GM21528 (cell line): ENCODE data around the gene DDX19B.
A peak's percentile ranks its signal among the peaks of the same experiment; 100 is the strongest.
"Not testable (repeated sequence)": the region's sequence is repeated elsewhere in the genome, so short reads cannot be mapped to it uniquely, and the experiment has no call there.

Source experiments
- ATAC-seq: cut with Tn5 transposase; IDR thresholded peaks from one replicate; pipeline ENCODE4 v1.9.1; 2021; ENCODE audit warnings: mild to moderate bottlenecking, moderate library complexity; ENCODE audit not compliant: unreplicated experiment, low FRiP score

The DDX19B gene

DNA sequence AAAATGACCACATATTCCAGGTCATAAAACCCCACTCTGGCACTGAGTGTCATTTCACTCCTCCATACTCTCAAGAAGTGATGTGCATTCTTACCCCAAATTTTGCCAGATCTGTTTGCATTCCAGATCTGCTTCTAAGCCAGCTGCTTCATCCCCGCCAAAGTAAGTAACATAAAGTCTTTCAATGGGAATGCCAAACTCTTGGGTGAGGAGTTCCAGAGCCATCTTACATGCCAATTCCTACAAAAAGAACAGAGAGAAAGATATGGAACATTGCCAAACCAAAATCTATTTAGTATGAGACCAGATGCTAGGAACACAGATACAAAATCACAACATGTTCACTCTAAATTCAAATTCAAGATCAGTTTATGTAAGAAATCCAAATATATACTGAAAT lies 22.6 kb upstream of the DDX19B start:
- no peak for ATAC-seq

DNA sequence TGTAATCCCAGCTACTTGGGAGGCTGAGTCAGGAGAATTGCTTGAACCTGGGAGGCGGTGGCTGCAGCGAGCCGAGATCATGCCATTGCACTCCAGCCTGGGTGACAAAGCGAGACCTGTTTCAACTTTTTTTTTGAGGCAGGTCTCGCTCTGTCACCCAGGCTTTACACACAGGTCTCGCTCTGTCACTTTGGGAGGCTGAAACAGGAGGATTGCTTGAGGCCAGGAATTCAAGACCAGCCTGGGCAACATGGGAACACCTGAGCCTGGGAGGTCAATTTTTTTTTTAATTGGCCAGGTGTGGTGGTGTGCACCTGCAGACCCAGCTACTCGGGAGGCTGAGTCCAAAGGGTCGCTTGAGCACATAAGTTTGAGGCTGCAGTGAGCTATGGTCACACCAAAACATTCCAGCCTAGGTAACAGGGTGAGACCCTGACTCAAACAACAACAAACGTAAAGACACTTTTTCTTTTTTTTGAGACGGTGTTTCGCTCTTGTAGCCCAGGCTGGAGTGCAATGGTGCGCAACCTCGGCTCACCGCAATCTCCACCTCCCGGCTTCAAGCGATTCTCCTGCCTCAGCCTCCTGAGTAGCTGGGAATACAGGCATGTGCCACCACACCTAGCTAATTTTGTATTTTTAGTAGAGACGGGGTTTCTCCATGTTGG lies 11.5 kb upstream of the DDX19B start:
- not testable (repeated sequence) for ATAC-seq

DNA sequence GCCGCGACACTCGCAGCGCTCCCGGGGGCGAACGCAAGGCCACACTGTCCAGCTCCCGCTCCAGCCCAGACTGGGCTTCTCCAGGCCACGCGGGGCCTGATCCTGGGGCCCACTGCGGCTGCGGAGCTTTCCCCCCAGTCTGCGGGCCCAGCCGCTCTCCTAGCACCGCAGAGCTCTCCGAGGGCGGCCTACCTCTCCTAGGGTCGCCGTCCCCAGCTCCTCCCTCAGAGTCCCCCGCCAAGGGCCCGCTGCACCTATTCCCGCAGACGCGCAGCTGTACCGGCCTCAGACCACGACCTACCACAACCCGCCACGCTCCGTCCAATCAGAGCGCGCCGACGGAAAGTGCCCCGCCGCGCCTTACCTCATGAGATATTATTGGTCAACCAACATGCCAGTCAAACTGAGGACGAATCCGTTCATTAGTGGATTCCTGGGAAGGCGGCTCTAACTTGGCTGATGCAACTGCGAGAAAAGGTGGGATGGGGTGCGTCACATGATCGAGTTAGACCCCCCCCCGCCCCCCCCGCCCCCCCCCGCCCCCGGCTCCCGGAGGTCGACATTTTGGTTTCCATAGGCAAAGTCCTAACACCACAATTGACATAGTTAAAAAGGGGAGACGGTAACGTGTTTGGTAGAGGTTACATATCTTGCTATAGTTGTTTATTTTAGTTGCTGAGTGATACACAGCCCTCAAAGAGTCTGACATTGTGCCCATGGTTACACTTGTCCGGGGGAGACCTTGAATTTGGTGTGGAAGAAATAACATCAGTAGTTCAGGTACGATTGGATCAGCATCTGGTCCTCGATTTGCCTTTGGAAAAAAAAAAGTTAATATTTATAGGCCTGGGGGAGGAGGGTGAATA lies 9.5 kb upstream of the DDX19B start, which contains the start of gene AARS1:
Gene AARS1, minus strand, starts transcription at position 278 of the 866 bp plus-strand sequence. CDS start 6,743 bp downstream, outside the sequence.
- peak; percentile 94 for ATAC-seq

DNA sequence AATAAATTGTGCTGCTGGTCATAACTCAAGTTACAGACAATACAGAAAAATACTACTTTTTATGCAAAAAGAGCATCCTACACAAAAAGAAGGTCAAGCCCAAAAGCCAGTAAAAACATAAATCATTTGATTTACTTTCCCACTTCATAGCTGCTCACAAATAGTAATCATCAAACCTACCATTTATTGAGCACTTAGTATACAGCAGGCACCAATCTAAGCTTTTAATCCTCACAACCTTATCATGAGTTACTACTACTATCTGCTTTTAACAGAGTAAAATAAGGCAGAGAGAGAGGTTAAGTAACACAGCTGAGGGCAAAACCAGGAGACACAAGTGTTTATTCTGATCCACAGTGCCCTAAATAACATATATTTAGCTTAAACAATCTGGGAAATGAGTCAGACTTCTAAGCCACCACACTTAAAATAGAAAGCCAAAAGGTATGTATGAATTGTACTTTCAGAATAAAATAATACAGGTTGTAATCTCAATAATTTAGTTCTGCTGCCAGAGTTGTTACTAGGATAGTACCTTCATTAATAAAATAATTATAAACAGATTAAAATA lies 8.0 kb upstream of the DDX19B start:
- ATAC-seq: no peak

DNA sequence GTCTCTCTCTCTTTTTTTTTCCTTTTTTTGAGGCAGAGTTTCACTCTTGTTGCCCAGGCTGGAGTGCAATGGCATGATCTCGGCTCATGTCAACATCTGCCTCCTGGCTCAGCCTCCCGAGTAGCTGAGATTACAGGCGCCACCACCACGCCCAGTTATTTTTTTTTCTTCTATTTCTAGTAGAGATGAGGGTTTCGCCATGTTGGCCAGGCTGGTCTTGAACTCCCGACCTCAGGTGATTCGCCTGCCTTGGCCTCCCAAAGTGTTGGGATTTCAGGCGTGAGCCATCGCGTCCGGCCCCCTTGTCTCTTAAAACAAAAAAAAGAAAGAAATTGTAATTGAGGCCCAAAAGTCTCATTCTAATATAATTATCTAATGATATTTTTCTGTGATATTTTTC lies 6.8 kb upstream of the DDX19B start:
- ATAC-seq: not testable (repeated sequence)

DNA sequence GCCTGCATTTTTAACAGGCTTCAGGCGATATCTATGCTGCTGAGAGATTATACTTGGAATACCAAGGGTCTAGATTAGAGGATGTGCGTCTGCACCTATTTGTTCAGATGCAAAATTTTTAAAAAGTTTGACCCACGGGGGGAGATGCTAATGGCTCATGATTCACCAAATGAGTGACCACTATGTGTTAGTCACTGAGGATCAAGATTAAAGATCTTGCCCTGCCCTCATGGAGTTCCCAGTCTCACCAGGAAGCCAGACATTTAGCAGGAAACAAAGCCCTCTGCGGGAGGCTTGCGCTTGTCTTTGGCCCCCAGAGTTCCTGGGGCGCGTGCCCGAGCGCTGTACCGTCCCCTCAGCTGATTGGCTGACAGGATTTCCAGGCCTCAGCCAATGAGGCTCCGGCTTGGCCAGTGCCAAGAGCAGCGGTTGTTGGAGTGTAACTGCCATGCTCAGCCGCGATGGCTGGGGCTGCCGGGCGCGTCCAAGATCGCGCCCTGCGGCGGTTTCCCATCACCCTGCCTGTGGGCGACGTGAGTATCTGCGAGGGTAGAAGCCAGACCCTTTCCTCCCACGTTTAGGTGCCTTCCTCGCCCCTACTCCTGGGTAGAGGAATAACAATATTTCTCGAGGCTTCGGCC lies 4.5 kb upstream of the DDX19B start:
- no peak for ATAC-seq

DNA sequence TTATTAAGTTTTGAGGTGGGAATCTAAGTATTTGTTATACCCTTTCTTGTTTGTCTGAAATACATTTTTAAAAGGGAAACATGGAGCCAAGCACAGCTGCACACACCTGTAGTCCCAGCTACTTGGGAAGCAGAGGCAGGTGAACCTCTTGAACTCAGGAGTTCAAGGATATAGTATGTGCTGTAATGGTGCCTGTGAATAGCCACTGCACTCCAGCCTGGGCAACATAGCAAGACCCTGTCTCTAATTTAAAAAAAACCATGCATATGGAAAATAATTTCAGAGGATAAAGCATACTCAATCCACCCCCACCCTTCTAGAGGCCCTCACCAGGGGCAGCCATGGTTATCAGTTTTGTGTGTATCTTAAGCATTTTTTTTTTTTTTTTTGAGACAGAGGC lies 3.4 kb upstream of the DDX19B start:
- no peak for ATAC-seq

DNA sequence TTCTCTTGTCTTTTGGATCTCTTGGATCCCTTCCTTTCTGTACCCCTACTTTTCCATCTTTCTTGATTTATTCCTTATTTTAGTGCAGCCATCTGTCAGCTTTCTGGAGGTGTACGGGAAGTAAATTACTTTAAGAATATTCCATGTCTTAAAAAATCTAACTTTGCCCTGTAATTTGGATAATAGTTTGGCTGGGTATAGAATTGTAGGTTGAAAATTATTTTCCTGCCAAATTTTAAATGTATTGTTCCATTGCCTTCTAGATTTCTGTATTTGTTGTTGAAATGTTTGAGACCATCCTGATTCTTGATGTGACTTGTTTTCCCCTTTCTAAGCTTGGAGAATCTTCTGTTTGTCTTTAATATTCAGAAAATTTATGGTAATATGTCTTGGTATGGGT lies 2.1 kb downstream of the DDX19B start:
- no peak for ATAC-seq

DNA sequence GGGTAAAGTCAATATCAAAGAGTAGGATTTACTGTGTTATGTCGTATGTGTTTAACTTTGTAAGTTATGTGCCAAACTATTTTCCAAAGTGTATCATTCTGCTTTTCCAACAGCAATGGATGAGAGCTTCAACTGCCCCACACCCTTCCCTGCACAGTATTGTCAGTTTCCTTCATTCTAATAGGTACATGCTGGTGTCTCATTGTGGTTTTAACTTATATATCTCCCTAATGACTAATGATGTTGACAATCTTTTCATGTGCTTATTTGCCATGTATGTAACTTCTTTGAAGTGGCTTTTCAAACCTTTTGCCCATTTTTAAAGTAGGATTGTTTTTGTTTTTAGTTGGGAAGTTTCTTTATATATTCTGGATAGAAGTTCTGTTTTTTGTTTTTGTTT lies 3.8 kb downstream of the DDX19B start:
- no peak for ATAC-seq

DNA sequence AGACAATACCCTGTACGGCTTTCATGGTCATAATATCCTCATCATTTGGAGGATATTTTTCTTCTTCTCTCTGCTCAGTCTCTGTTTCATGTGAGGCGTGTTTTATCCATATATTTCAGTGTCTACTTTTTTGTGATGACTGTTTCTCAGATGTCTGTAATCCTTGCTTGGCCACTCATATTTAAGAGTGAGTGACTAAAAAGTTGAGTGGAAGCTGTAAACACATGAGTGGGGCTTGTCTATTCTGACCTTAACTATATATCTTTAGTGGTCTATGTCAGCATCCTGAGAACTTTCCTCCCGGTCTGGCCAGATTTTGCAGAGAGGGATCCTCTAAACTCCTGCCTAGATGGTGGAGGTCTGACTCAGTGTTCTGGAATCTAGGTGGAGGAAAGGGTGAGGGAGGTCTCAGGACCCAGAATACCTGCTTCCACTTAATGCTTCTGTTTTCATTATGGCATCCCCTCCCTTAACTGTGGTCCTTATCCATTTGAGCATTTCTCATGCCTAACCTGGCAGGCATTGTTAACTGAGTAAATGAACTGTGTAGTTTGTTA lies 6.0 kb downstream of the DDX19B start:
- no peak for ATAC-seq

DNA sequence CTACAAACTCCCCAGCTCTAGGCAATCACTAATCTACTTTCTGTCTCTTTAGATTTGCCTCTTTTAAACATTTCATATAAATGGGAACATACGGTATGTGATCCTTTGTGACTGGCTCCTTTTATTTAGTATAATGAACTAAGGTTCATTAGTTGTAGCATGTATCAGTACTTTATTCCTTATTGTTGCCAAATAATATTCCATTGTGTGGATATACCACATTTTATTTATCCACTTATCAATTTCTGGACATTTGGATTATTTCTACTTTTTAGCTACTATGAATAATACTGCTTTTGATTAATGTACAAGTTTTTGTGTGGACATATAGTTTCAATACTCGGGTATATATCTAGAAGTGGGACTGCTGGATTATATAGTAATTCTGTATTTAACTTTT lies 7.9 kb downstream of the DDX19B start:
- ATAC-seq: no peak

DNA sequence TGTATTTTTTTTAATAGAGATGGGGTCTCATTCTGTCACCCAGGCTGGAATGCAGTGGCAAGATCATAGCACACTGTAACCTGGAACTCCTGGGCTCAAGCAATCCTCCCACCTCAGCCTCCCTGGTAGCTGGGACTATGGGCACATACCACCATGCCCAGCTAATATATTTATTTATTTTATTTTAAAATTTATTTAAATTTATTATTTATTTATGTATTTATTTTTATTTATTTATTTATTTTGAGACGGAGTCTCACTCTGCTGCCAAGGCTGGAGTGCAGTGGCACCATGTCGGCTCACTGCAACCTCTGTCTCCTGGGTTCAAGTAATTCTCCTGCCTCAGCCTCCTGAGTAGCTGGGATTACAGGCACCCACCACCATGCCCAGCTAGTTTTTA lies 8.7 kb downstream of the DDX19B start:
- ATAC-seq: not testable (repeated sequence)

DNA sequence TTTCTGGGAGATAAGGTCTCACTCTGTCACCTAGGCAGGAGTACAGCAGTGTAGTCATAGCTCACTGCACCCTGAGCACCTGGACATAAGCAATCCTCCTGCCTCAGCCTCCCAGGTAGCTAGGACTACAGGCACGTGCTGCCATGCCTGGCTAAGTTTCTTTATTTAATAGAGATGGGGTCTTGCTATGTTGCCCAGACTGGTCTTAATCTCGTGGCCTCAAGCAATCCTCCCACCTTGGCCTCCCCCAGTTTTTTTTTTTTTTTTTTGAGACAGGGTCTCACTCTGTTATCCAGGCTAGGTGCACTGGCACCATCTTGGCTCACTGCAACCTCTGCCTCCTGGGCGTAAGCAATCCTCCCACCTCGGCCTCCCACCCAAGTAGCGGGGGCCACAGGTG lies 21.1 kb downstream of the DDX19B start:
- no peak for ATAC-seq

DNA sequence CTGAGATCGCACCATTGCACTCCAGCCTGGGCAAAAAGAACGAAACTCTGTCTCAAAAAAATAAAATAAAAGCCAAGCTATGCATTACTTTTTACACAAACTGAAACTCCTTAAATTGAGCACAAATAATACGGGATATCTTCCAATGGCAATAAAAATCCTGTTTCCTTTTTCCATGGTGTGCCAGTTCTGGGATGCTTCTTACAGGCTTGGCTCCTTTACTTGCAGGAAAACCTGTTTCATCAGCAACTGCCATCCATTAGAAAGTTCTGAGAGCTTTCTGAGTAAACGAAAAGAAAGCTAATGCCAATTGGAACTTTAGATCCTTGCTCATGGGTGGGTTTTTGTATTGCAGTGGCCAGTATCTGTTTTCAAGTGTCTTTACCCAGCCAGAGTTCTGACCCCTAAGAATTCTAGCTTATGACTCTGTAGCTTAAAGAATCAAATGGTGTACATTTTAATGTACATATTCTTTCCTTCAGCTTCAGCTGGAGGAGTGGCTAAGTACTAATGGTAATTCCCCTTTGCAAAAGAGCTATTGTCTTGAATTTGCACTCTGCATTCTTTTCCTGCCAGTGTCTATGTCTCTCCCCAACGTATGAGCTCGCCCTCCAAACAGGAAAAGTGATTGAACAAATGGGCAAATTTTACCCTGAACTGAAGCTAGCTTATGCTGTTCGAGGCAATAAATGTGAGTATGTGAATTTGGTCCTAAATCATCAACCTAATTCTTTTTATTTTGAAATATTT lies 26.2 kb downstream of the DDX19B start:
- ATAC-seq: no peak

DNA sequence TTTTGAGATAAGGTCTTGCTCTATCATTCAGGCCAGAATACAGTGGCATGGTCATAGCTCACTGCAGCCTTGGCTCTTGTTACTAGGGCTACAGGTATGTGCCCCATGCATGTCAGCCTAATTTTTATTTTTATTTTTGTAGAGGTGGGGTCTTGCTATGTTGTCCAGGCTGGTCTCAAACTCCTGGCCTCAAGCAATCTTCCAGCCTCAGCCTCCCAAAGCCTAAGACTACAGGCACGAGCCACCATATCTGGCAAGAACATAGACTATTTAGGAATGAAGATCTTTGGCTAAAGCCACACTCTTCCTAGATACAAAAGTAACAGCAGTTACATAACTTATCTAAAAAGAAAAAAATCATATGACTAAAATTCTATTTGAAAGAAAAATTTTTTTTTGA lies 32.1 kb downstream of the DDX19B start:
- no peak for ATAC-seq

DNA sequence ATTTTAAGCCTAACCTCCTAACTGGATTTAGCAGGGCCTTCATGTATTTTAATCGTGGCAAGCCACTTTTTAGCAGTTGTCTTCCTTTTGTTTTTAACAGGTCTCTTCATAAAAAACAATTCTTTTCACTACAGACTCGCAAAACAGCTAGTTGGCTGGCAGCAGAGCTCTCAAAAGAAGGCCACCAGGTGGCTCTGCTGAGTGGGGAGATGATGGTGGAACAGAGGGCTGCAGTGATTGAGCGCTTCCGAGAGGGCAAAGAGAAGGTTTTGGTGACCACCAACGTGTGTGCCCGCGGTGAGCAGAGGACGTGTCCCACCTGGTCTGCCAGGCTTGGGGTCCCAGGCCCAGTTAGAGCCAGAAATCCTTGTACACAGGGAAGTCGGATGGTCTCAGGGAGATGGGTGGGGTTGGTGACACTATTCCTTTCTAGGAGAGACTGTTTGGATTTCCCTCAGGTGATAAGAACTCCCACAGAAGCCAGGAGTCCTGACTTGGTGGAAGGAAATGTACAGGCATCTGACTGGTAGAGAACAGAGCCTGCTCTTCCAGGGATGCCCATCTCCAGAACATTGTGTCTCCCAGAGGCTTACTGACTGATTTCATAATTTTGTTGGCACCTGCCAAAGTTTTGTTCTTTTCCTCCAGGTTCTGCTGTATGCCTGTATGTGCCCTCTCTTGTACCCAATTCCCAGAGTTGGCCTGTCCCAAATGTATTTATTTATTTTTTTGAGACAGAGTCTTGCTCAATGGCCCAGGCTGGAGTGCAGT lies 32.8 kb downstream of the DDX19B start:
- no peak for ATAC-seq

DNA sequence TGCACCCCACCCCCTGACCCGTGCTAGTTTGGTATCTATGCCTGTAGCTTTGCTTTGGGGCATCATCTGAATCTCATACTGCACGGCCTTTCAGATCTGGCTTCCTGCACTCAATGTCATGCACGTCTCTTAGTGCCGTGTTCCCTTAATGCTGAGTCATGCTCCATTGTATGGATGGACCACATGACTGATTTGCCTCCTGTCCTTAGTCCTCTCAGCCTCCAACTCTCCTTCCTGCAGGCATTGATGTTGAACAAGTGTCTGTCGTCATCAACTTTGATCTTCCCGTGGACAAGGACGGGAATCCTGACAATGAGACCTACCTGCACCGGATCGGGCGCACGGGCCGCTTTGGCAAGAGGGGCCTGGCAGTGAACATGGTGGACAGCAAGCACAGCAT lies 33.7 kb downstream of the DDX19B start:
- ATAC-seq: not testable (repeated sequence)

DNA sequence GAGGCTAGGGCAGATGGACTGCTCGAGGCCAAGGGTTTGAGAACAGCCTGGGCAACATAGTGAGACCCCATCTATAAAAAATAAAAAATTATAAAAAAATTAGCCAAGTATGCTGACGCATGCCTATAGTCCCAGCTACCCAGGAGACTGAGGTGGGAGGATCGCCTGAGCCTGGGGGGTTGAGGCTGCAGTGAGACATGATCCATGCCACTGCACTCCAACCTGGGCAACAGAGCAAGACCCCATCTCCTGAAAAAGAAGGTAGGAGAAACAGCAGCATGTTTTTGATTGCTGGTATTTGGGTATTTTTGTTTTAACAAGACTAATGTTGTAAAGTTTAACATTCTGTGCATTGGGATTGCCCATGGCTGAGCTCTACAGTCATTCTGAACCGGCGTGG lies 38.8 kb downstream of the DDX19B start:
- no peak for ATAC-seq

DNA sequence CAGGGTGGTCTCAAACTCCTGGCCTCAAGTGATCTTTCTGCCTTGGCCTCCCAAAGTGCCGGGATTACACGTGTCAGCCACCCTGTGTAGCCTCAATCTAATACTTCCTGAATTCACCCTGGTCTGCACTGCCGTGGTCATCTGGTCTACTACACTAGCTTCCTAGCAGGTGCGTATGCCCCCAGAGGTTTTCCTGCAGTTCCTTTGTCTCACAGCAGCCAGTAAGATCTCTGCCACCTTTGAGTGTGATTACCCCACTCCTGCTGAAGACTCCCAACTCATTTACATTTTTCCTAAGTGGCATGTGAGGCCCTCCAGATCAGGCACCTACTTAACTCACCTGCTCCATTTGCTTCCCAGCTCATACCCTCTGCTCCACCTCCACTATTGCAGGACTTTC lies 42.6 kb downstream of the DDX19B start:
- no peak for ATAC-seq
